SIG-M5 treated with dmso at 0.1 percent for 504 hours (cell line): ENCODE measurements around the gene FIBCD1.

Experiments used
- DNase-seq: peaks from one replicate; lab custom pipeline; 2025; ENCODE audit not compliant: unreplicated experiment; lab: John Stamatoyannopoulos, UW

Gene FIBCD1

DNA sequence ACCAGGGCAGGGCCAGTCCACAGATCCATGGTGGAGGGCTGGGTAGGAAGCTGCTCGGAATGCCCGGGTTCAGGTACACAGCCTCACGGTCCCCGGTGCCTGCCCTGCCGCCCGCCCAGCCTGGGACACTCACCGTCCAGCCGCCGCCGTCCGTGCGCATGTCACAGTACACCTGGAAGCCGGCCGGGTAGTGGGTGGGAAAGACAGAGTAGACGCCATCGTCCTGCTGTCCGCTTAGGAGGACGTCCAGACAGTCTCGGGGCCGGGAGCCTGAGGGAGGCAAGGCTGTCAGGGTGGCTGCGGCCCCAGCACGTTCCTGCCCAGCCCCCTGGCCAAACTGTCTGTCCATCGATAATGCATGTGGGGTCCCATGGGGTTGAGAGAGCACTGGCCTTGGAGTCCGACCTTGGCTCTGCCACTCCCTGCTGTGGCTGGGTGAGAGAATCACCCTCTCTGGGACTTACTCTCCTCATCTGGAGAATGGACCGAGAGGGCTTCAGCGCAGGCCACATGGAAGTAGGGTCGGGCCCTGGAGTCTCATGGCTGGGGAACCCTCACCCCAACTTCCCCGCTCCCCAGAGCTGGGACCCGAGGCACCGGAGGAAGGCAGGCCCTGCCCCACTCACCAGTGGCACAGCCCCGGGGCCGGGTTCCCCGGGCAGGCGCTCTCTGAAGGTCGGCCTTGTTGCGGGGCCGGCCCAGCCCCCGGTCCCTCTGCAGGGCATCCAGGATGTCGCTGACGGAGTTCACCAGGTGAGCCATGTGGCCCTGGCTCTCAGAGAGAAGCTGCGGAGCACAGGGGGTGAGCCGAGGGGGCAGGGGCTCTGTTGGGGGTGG, 15.2 kb downstream of the FIBCD1 start:
- no peak for DNase-seq

DNA sequence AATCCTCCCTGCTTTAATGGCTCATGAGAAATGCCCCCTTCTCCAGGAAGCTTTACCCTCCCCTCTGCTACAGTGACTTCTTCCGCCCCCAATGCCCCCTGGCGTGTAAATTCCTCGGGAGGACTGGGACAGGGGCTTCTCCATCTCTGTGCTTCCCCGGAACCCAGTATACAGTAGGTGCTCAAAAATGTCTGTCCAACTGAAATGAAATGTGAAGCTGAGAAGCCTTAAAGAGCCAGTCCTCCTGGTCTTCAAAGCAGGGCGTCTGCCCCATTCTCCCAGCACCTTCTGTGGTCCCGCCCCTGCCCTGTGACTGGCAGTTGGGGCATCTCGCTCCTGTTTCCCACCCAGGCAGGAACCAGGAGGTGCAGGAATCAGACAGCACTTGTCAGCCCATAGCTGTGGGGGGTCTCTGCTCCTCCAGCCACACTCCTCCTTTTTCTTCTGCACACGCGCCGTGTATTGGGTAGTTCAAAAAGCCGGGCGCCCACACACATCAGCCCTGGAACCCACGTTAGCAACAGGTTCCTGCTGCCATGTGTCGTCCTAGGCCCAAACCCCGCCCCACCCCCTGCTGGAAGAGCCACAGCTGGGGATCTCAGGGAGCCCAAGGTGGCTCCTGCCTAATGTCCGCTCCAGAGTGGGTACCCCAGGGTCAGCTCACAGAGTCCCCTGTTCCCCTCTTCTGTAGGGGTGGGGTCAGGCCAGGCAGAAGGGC, 16.0 kb downstream of the FIBCD1 start:
- DNase-seq: no peak

DNA sequence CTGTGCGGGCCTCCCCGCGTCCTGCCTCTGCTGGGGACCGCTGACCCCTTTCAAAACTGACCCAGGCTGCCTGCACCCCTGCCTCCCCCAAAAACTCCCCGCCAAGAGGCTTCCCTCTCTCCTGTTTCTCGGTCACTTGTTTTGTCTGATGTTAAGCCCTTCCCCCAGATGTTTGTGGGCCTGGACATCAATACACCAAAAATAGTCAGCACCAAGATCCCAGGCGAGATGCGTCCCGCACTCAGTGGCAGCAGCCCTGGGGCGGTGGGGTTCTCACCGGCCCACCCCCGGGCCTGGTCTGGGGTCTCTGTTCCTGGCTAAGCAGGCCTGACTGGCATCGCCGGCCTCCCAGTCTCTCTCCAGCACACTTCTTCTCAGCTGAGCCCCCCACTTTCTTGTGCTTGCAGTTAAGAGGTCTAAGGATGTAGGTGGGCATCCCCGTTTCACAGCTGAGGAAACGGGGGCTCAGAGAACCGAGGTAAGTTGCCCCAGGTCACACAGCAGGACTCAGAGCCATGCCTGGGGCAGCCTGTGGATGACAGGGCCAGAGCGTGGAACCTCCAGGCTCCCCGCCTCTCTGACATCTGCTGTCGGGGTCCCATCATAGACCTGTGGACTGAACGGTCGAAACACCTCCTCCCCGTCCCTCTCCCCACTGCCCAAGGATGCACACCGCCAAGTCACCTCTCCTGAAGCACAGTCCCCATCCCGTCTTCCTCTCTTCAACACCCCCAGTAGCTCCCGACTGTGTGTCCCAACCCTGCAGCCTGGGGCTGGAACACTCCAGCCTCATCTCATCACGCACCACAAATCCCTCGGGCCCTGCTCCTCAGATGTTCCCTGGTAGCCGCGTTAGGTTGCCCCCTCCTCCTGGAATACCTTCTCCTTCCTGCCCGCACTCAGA, 16.8 kb downstream of the FIBCD1 start:
- DNase-seq: no peak

DNA sequence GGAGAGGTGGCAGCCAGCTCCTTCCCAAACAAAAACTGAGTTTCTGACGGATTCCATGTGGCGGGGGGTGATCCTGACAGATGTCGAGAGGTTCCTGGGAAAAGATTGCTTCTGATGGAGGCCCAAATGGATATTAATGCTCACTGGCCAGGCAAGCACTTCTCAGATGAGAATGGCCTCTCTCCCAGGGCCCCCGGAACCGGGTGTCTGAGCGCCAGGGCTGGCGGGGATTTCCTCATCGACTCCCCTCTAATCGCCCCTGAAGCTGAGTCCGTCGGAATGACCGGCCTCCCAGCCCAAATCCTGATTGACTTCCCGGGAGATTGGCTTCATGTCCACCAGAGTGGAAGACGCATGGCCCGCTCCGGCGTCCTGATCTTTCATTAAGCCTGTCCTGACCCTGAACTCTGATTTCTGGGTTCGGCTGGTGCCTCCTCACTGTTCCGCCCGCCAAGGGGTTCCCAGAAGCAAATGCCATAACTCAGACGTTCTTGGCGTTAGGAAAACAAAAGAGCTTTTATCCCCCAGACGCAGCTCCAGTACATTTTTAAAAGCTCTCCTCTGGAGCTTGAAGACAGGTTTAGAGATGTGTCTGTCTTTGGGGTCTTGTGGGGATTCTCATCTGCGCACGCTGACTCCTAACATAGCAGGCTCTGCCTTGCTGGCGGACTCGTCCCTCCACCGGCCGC, 17.6 kb downstream of the FIBCD1 start:
- no peak for DNase-seq

DNA sequence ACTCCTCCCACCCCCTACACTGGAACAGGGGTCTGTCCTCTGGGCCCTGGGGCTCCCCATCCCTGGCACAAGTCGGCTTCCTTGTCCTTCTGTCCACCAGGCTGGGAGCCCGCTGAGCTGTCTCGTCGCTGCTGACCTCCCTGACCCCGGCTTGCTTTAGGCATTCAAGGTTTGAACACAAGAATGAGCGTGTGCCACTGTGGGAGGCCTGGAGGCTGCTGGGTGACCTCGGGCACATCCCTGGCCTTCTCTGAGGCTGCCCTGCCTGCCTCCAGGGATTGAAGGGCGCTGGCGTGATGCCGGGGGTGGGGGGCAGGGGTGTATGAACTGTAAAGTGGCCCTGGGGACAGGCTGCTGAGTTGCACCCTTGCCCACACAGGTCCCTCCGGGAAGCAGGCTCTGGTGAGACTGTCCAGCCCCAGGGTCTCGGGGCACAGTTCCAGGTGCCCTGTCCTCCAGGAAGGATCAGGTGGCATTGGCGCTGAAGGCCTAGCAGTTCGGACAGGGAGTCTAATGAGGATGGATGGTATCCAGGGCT, 18.2 kb downstream of the FIBCD1 start:
- no peak for DNase-seq

DNA sequence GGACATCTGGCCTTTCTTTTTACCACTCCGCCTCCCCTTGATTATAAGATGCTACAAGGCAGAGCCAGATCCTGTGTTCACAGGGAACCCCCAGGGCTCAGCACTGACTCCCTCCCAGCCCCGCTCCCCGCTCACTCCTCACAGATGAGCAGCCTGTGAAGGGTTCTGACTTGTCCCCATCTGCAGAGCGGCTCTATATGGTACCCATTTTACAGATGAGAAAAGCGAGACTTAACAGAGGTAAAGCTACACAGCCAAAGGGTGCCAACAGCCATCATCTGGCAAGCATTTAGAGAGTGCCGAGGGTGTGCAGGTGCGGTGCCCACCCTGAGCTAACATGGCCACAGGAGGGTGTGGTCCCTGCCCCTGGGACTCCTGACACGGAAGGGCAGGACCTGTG, 18.8 kb downstream of the FIBCD1 start:
- no peak for DNase-seq

DNA sequence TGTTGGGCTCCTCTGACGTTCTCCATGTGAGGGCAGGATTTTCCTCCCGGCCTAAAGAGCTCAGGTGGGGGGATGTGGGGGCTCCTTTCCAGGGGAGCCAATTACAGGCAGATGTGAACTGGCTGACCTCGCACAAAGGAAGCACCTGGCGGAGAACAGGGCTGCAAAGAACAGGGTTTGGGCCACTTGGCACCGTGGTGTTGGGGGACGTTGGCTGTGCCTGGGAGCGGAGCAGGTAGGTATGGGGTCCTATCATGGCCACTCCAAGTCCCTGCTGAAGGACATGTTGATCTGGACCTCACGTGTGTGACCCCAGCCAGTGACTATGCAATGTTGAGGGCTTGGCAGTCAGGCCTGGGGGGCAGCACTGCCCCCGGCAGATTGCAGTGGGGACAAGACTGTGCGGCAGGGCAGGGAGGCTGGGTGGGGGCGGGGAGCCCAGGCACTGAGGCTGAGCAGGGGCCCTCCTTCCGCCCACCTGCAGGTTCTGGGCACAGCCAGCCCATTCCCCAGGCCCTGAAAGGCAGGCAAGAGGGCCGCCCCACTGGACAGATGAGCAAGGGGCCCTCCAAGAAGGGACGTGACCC, 19.4 kb downstream of the FIBCD1 start:
- DNase-seq: no peak

DNA sequence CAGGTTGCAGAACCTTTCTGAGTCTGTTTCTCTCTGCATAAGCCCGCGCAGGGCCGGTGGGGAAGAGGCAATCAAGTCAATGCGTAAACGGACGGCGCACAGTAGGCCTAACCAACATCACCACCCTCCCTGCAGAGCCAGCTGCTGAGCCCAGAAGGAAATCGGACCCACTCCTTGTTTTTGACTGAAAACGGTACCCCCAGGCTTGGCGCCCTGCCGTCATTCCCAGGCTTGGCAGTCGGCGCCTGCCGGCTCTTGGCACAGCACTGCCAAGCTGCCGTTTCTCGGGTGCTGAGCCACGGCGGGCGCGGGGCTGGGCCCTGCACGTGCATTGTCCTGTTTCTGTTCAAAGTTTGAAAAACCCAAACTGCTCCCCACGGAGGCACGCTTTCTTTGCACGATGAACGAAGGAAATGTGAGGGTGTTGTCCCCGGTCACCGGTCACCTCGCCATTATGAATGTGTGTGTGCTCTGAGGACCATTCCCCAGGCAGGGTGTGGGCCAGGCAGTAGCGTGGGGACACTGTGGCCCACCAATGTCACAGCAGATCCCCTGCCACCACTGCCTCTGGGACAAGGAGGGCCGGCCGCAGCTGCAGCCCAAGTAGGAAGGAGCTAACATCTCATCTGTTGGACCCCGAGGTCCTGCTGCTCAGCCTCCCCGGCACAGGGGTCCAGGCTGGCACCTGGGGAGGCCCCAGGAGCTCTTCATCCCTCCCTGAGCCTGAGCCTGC, 20.1 kb downstream of the FIBCD1 start:
- no peak for DNase-seq

DNA sequence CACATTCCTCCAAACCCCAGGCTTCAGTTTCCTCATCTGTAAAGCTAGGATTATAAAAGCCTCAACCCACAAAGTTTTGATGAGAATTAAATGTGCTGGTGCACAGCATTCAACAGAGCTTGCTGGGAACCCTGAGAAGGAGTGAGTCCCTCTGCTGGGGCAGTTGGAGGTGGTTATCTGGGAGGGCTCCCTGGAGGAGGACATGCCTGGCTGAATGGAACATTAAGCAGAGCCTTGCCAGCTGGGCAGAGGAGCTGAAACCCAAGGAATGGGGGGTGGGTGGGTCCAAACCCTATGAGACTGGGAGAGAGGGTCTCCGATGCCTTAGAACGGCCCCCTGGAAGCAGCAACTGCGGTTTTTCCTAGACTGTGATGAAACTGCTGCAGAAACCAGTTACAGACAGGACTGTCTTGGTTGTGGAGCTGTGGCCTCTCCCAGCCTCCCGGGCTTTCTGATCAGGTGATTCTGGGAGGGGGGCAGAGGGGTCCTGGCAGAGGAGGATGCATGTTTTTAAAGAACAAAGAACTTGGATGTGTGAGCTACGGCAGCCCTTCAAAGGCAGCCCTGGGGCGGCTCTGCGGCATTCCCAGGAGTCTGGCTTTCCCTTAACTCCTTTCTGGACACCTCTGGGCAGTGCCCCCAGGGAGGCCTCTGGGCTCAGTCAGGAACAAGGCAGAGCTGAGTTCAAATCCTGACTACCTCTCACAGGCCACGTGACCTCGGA, 20.8 kb downstream of the FIBCD1 start:
- no peak for DNase-seq

DNA sequence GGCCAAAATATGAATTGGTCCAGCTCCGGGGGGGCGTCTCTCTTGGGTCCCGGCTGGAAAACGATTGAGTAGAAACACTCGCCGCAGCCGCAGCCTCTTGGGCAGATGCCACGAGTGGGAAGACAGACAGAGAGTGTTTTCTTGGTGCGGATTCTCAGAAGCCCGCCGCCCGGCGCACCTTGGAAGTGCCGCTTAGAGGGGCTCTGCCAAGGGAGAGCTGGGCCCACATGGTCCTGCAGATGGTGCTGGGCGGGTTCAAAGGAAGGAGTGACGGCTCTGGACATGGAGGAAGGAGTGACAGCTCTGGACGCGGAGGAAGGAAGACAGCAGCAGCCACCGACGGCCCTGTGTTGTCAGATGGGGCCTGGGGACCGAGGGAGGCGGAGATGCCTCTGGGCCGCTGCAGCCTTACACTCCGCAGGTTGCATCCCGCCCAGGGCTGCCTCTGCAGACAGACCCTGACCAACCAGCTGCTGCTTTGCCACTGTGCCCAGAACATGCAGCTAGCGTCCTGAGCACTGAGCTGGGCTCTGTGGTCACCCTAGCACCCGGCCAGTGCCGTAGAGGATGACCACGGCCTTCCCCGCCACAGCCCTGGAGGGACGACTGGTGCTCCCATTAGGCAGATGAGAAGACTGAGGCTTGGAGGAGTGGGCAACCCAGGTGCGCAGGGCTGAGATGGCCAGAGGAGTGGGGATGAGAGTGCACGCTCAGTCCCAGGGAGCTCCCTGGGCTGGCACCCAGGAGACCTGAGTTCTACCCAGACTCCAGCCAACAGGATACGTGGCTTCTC, 21.7 kb downstream of the FIBCD1 start:
- DNase-seq: no peak

DNA sequence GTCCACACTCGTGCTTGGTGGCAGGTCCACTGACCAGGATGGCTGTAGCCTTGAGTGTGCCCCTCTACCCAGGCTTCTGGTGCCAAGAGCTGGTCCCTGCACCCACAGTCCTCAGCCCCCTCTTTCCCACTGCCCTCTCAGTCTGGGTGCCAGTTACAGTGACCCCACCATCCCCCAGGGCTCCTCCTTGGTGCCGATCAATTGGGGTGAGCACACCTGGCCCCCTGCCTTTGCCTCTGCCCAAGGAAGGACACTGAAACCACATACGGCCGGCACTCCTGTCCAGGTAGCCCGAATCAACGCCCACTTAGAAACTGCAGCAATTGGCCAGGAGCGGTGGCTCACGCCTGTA, 24.0 kb downstream of the FIBCD1 start:
- no peak for DNase-seq

DNA sequence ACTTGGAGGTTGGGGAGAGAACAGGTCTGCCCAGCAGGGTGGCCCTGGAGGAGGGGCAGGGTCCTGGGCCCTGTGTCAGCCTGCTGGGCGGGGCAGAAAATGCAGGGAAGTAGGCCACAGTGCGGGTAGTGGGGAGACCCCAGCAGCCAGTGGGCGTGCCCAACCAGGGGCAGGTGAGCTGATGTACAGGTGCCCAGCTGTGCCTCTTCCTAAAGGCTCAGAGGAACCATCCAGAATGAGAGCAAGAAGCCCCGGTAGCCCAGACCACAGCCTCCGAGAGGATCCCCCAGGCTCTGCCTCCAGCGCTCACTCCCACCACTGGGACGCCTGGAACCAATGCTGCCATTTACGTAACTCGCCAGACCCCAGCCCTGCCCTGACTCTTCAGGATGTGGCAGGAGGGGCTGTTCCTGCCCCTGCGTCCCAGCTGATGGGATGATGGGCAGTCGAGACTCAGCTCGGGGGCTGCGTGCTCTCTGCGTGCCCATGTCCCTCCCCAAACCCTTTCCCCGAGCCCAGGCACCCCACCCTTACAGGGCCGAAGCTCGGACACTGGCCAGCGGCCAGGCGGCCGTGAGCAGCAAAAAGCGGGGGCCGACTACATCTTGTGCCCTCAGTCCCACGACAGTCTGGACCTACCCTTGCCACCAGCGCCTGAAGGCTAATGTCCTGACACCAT, 24.5 kb downstream of the FIBCD1 start:
- no peak for DNase-seq

DNA sequence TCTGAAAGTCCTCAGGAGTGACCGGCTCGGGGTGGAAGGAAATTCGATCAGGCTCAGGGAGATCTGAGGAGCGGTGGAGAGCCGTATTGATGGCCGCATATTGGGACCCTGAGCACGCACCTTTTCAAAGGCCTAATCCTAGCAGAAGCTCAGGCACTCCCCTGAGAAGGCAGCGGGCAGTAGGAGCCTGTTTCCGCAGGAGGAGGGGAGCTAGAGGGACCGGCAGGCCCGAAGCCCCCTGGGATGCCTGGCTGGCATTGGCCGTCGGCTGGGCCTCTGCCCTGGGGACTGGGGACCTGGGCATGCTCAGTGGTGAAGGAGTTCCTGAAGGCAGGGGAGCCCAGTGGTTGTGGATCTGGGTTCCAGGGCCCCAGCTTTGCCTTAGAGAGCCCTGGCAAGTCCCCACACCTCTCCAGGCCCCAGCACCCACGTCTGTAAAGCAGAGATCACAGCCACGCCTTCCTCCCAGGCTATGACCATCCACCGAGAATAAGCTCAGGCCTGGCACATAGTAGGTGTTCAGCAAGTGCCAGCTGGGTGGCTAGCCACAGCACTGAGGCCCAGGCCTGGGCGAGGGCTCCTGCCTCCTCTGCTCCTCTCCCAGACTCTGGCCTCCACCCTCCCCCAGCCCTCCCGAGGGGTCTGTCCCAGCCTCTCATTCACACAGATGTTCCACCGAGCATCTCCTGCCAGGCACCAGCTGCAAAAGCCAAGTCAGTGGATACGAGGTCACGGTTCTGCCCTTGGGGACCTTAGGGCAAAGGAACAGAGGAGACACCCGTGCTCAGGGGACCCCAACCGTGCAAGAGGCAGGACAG, 25.2 kb downstream of the FIBCD1 start:
- no peak for DNase-seq

DNA sequence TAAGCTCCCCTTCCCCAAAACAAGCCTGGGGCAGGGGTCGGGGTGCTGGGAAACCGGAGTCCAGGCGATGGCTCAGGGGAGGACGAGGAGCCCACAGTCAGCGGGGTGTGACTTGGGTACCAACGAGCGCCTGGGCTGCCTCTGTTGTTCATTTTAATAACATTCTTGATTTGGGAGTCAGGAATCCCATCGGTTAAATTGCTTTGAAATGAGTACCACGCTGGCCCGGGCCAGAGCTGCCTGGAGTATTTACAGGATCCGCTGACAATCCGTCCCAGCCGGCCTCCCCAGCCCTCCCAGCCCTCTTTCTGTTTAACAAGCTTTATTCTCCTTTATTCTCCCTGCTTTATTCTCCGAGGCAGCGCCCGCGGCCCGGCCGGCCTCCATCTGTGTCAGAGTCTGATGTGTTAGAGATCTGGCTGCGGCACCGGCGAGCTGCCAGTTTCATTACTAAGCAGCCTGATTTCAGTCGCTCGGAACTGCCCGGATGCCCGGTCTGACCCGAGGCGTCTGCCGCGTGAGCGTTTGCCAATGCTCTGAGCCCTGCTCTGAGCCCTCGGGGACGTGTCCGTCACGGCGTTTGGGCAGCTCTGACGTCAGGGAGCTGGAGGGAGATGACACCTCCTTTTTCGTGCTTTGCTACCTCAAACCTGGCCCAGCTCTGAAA, 26.0 kb downstream of the FIBCD1 start:
- no peak for DNase-seq

DNA sequence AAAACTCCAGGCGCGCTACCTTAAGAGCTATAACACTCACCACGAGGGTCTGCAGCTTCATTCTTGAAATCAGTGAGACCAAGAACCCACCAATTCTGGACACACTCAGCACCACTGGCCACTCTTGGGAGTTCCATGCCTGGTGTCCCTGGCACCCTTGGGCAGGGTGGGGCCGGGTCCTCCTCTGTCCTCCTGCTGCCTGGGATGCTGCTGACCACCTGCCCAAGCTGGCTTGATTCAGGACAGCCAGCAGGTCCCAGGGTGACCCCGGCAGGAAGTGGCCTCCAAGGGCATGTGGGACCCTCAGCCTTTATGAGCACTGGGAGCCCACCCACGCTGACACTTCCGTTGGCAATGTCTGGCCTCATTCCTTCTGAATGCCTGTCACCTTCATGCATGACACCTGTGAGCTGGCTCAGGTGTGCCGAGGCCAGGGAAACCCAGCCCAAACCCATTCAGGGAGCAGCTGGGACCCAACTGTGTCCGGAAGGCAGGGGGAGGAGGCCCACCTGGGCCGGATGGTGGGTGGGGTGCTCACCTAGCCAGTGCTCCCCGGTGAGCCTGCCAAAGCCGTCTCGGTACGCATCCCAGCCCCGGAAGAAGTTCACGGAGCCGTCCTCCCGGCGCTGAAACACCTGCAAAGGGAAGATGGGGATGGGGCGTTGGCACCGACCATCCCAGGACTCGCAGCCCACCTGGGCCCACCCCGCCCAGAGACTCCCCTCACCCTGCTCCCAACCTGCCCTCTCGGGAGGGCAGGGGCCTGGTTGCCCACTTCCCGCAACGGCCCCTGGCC, 27.6 kb downstream of the FIBCD1 start:
- no peak for DNase-seq
